GM10266 (cell line): ENCODE data around the gene ZNF638.

Experiments
- DNase-seq: peaks from one replicate; pipeline ENCODE4 v3.0.0; 2012; ENCODE audit errors: extremely low spot score
- TF ChIP-seq, protein P1 (sequence below): IDR thresholded peaks from 2 replicates; pipeline ENCODE4 v1.5.1; 2012; ENCODE audit warnings: mild to moderate bottlenecking, low read depth; ENCODE audit not compliant: control insufficient read depth, insufficient read depth; ENCODE audit errors: missing control alignments

The ZNF638 gene

DNA sequence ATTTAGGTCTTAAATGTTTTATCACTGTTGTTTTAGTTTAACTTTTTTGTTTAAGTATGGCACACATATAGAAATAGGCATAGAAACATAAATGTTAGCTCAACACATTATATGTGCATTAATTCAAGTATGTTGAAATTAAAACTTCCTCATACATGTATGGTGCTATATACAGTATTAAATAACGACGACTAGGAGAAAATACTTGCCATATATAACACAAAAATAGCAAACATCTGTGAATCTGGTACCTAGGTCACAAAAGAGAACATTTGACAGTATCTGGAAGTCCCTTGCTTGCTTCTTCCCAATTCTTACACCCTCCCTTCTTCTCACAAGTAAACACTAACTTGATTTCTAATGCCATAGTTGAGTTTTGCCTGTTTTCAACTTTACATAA lies 38.4 kb downstream of the ZNF638 start:
- TF ChIP-seq, protein P1, sequence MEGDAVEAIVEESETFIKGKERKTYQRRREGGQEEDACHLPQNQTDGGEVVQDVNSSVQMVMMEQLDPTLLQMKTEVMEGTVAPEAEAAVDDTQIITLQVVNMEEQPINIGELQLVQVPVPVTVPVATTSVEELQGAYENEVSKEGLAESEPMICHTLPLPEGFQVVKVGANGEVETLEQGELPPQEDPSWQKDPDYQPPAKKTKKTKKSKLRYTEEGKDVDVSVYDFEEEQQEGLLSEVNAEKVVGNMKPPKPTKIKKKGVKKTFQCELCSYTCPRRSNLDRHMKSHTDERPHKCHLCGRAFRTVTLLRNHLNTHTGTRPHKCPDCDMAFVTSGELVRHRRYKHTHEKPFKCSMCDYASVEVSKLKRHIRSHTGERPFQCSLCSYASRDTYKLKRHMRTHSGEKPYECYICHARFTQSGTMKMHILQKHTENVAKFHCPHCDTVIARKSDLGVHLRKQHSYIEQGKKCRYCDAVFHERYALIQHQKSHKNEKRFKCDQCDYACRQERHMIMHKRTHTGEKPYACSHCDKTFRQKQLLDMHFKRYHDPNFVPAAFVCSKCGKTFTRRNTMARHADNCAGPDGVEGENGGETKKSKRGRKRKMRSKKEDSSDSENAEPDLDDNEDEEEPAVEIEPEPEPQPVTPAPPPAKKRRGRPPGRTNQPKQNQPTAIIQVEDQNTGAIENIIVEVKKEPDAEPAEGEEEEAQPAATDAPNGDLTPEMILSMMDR: no peak
- DNase-seq: no peak

DNA sequence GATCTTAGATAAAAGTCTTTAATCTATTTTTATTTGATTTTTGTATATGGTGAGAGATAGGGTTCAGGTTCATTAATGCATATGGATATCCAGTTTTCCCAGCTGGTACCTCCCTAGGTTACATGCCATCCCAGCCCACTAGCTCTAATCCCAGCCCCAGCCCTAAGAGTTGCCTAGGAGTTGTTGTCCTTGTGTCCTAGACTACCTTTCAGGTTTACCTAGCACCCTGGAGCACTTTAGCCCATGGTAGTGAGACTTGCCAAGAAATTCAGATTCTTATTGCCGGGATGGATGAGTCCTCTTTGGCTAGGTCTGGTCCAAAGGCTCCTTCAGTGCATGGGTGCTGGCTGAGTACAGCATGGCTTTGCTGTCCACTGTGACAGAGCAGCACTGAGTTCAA lies 40.5 kb downstream of the ZNF638 start:
- TF ChIP-seq, protein P1: no peak
- DNase-seq: no peak

DNA sequence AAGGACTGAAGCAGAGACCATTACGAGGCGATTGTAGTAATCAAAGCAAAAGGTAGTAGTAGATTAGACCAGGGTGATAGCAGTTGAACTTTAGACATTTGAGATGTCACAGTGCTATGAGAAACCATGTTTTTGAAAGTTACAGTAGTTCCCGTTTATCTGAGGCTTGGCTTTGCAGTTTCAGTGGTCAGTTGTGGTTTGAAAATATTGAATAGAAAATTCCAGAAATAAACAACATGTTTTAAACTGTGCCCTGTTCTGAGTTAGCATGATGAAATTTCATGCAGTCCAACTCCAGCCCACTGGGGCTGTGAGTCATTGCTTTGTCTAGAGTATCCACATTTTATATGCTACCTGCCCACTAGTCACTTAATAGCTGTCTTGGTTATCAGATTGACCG lies 47.5 kb downstream of the ZNF638 start:
- TF ChIP-seq, protein P1: no peak
- DNase-seq: no peak

DNA sequence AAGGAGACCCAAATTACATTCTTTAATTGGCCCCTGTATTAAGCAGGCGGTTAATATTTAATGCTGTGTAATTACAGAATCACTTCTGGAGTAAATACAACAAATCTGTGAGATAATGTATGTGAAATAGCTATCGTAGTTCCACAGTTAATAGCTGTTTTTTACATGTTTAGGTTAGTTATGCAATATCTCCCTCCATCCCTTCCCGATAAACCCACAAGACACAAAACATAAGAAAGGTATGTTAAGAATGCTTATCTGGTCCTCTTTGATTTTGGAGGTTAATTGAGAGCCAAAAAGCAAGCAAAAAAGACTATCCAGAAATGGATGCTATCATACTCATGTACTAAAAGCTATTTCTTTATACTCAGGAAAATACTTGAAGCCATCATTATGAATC lies 49.1 kb downstream of the ZNF638 start:
- no peak for DNase-seq
- TF ChIP-seq, protein P1: no peak

DNA sequence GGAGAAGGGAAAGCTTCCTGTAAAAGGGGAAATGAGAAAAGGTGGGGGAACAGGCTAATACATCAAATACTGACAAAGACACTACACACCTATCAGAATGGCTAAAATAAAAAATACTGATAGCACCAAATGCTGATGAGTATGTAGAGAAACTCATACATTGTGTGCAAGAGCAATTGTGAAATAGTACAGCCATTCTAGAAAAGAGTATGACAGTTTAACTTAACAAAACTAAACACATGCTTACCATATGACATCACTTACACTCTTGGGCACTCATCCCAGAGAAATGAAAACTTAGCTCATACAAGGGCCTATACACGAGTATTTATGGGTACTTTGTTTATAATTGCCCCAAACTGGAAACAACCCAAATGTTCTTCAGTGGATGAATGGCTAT lies 53.4 kb downstream of the ZNF638 start:
- TF ChIP-seq, protein P1: no peak
- DNase-seq: no peak

DNA sequence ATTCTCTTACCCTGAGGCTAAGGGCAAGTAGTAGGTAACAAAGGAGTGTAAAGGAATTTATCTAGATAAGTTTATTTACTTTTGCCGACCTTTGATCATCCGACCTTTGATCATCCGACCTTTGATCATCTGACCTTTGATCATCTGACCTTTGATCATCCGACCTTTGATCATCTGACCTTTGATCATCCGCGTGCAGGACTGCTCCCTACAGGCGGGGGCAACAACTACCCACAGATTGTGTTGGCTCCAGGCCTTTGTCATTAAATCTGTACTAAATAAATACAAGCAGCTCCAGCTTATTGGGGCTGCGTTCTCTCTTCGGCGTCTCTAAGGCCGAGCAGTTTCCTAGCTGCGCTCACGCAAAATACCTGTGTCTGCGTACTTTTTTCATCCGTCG lies 56.6 kb downstream of the ZNF638 start:
- DNase-seq: no peak
- TF ChIP-seq, protein P1: no peak

DNA sequence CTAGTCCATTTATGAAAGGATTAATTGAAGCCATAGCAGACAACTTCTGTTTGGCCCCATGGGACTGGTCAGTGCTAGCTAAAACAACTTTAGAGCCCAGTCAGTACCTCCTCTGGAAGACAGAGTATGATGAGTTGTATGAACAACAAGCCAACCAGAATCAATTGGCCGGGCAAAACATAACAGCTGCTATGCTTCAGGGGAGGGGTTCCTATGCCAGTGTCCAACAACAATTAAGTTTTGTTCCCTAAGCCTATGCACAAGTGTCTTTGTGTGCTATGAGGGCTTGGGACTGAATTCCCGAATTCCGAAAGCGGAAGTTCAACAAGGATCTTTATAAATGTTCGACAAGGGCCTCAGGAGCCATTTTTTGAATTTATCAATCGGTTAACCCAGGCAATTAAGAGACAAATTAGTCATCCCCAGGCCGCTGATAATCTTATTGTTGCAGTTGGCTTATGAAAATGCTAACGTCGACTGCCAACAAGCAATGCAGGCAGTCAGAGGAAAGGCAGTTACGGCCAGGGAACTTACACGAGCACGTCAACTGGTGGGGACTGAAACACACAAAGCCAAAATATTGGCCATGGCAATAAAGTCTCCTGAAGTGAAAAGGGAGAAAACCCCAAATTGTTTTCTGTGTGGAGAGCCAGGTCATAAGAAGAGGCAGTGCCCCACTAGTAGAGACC lies 57.9 kb downstream of the ZNF638 start:
- no peak for DNase-seq
- TF ChIP-seq, protein P1: no peak
